HL-60 (cell line): Measurements from ENCODE around the gene SLC4A3.

Experiments
- POLR2AphosphoS5 ChIP-seq: IDR thresholded peaks from 2 replicates; pipeline ENCODE4 v1.6.1; 2012; ENCODE audit warnings: low read depth
- TF ChIP-seq, protein P1 (sequence below): IDR thresholded peaks from one replicate; pipeline ENCODE4 v1.5.1; 2011; ENCODE audit warnings: low read length, control low read depth, inconsistent platforms; ENCODE audit not compliant: insufficient read depth

DNA sequence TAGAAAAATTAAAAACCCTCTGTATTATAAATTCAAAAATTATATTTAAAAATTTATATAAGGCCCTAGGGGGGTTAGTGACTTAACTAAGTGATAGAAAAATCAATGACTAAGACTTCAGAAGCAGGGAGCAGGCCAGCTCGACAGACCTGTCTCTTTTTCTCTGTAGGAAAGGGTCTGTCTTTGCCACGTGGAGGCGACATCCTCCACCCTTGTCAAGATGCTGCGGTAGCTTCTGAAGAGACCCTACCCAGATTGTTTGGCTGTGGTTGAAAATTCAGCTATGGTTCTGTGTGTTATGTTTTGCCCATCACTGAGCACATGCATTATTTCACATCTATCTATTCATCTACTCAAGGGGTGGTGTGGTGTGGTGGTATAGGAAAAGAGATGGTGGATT, 8.2 kb upstream of the SLC4A3 start:
- TF ChIP-seq, protein P1, sequence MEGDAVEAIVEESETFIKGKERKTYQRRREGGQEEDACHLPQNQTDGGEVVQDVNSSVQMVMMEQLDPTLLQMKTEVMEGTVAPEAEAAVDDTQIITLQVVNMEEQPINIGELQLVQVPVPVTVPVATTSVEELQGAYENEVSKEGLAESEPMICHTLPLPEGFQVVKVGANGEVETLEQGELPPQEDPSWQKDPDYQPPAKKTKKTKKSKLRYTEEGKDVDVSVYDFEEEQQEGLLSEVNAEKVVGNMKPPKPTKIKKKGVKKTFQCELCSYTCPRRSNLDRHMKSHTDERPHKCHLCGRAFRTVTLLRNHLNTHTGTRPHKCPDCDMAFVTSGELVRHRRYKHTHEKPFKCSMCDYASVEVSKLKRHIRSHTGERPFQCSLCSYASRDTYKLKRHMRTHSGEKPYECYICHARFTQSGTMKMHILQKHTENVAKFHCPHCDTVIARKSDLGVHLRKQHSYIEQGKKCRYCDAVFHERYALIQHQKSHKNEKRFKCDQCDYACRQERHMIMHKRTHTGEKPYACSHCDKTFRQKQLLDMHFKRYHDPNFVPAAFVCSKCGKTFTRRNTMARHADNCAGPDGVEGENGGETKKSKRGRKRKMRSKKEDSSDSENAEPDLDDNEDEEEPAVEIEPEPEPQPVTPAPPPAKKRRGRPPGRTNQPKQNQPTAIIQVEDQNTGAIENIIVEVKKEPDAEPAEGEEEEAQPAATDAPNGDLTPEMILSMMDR, result no peak
- no peak for TF ChIP-seq POLR2AphosphoS5
